Measurements from ENCODE around the gene SLC2A1.
A peak's percentile ranks its signal among the peaks of the same experiment; 100 is the strongest.

Gene SLC2A1

DNA sequence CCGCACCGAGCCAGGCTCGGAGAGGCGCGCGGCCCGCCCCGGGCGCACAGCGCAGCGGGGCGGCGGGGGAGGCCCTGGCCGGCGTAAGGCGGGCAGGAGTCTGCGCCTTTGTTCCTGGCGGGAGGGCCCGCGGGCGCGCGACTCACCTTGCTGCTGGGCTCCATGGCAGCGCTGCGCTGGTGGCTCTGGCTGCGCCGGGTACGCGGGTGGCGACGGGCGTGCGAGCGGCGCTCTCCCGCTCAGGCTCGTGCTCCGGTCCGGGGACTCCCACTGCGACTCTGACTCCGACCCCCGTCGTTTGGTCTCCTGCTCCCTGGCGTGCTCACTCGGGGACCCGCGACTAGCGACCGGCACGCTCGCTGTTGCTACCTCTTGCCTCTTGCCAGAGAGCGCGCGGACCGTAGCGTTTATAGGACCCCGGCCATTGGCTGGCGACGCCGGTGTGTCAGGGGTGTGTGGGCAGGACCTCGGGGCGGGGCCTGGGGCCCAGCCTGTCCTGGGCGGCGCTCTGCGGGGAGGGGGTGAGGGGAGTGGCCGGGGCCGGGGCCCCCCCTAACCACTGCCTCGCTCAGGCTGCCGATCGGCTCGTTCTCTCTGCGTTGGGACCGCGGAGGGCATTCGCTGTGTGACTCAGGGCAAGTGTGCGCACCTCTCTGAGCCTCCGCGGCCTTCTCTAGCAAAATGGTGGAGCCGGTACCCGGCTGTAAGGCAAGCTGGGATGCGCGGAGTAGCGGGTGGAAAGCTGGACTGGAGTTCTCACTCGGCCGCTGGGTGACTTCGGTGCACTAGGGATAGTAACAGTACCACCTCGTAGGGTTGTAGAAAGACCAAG, at the start of gene SLC2A1:
TSS of gene SLC2A1 (minus strand) at position 381 of the 832 bp plus-strand sequence. CDS start at position 164, 217 bp downstream.
- peak; percentile 97 for DNase-seq (ENCODE audit: low spot score)

GRCh38 chr1:43007377-43008114, 48.9 kb upstream of the SLC2A1 start:
- DNase-seq (ENCODE audit: low spot score) = no peak

GRCh38 chr1:43005460-43006361, 47.0 kb upstream of the SLC2A1 start:
- no peak for DNase-seq (ENCODE audit: low spot score)

DNA sequence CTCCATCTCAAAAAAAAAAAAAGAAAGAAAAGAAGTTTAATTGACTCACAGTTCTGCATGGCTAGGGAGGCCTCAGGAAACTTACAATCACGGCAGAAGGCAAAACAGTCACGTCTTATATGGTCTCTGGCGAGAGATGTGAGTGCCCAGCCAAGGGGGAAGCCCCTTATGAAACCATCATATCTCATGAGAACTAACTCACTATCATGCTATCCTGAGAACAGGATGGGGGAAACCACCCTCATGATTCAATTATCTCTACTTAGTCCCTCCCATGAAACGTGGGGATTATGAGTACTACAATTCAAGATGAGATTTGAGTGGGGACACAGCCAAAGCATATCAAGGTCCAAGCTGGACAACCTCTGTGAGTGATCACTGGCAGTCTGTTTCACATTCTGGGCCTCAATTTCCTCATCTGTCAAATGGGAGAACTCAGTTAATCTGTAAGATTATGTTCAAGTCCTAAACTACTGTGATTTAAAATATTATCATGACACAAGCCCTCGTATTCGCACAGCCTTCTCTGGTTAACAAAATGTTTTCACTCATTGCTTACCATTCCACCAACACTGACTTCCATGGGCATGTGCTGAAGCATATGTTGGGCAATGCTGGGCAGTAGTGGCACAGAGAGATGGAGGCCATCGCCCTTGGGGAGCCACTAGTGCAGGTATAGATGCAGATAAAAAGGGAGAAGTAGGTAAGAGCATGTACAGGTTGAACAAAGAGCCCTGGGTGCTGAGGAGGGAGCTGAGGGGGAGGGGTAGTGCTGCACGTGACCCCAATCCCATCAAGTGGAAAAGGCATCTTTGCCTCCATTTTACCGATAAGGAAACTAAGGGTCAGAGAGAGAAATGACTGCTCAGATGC, 46.2 kb upstream of the SLC2A1 start:
- DNase-seq (ENCODE audit: low spot score) = no peak

DNA sequence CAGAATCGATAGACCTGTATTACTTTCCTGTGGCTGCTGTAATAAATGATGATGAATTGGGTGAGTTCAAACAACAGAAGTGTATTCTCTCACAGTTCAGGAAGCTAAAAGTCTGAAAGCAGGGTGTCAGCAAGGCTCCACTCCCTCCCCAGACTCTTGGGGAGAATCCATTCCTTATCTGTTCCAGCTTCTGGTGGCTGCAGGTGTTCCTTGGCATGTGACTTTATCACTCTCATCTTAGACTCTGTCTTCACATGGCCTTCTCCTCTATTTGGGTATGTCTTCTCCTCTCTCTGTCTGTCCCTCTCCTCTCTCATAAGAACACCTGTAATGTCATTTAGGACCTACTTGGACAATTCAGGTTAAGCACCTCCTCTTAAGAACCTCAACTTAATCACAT, 44.1 kb upstream of the SLC2A1 start:
- DNase-seq (ENCODE audit: low spot score) = no peak

- DNase-seq (ENCODE audit: low spot score) = no peak
These were observed 43.4 kb upstream of the SLC2A1 start for GRCh38 chr1:43002116-43002515.

DNA sequence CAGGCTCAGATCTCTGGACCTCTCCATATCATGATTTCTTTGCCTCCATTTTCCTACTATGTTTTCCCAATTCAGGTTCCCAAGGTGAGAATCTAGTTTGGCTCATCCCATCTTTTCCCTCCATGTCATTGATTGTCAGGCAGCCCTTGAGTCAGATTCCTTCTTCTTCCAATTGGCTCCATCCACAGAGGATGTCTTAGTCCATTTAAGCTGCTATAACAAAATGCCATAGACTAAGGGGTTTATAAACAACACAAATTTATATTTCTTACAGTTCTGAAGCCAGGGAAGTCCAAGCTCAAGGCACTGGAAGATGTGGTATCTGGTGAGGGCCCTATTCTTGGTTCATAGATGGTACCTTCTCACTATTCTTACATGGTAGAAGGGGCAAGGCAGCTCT, 42.8 kb upstream of the SLC2A1 start:
- DNase-seq (ENCODE audit: low spot score) = no peak

DNA sequence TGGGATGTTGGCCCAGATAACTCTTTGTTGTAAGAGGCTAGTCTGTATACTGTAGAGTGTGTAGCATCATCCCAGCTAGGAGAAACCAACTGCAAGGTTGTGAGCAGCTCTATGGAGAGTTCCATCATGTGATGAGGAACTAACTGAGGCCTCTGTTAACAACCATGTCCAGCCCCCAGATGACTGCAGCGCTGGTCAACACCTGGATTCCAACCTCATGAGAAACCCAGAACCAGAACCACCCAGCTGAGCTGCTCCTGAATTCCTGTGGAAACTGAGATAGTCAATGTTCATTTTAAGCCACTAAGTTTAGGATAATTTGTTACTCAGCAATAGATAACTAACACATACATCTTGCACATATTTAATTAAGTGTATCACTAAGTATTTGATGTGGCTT, 41.6 kb upstream of the SLC2A1 start:
- no peak for DNase-seq (ENCODE audit: low spot score)

DNA sequence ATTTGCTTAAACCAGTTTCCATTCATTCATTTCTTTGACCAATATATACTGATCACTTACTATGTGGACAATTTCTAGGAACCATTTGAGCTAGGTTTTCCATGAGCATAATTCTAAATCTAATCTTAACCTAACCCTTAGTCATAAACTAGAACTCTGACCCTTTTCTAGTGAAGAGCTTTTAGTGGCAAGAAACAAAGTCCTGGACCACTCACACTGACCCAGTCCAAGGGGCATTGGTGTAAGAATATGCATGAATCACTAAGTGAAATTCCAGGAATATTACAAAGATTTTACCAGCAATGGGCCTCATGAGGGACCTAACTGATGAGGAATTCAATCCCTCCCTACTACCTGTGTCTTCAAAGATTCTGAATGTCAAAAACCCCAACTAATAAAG, 40.6 kb upstream of the SLC2A1 start:
- DNase-seq (ENCODE audit: low spot score) = peak; percentile 39

DNA sequence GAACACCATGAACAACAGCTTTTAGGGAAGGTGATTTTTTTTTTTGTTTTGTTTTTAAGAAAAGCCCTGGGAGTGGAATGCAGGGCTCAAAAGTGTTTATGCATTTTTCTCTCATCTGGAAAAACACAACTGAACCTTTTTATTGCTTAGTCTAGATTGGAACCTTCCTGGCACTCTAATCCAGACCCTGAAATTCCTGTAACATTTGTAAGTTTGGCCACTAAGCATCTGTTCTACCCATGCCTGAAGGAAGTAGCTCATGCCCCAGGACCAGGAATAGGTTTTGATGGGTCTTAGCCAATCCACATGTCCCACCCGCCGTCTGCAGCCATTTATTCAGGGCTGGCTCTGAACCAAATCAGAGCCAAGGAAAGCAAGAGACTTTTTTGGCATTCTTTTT, 39.7 kb upstream of the SLC2A1 start:
- DNase-seq (ENCODE audit: low spot score) = peak; percentile 64

GRCh38 chr1:42996384-42996970, 37.8 kb upstream of the SLC2A1 start:
- no peak for DNase-seq (ENCODE audit: low spot score)

- no peak for DNase-seq (ENCODE audit: low spot score)
These were observed 35.0 kb upstream of the SLC2A1 start for GRCh38 chr1:42993502-42994136.

GRCh38 chr1:42992054-42992571, 33.4 kb upstream of the SLC2A1 start:
- DNase-seq (ENCODE audit: low spot score) = no peak

- no peak for DNase-seq (ENCODE audit: low spot score)
These were observed 32.2 kb upstream of the SLC2A1 start for GRCh38 chr1:42990757-42991346.

DNA sequence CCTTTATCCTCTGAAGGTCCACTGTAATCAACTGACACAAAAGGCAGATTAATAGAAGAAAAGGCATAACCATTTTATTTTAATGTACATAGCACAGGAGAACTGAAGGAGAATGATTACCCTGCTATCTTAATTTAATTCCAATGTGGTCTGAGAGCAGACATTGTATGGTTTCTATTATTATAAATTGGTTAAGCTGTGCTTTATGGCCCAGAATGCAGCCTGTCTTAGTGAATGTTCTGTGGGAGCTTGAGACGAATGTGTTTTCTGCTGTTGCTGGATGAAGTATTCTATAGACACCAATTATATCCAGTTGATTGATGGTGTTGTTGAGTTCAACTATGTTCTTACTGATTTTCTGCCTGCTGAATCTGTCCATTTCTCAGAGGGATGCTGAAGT, 25.0 kb upstream of the SLC2A1 start:
- no peak for DNase-seq (ENCODE audit: low spot score)

- DNase-seq (ENCODE audit: low spot score) = no peak
These were observed 24.6 kb upstream of the SLC2A1 start for GRCh38 chr1:42983253-42983652.

DNA sequence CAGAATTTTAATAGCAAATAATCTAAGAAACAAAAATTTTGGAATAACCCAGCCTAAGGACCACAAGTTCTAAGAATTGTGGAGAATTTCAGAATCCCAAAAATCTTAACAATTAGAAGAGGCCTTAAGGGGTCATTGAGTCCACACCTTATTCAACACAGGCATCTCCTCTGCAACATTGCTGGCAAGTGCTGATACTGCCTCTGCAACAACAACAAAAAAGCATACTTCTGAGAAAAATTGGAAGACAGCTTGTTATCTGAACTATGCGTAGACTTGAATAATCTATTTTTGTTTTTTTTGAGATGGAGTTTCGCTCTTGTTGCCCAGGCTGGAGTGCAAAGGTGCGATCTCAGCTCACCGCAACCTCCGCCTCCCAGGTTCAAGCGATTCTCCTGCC, 24.0 kb upstream of the SLC2A1 start:
- no peak for DNase-seq (ENCODE audit: low spot score)

- DNase-seq (ENCODE audit: low spot score) = no peak
These were observed 23.2 kb upstream of the SLC2A1 start for GRCh38 chr1:42981871-42982270.

DNA sequence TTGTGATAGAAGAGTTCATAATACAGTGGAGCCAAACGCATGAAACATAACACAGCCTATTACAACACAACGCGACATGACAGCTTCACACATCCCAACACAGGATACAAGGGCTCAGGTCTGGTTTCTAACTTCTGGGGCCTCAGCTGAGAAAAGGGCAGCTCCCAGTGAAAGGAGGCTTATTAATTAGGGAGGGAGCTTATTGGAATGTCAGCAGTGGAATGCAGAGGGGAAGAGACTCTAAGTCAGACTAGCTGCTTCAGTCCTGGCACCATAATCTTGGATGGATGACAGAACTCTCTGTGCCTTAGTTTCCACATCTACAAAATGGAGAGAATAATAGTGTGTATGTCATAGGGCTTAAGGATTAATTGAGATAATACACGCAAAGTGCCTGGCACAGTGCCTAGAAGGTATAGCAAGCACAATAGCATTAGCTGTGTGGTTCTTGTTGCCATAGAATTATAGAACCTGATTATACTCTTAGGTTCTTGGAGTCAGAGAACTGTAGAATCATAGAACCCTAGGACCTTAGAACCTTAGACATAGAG, 22.7 kb upstream of the SLC2A1 start:
- DNase-seq (ENCODE audit: low spot score) = no peak

Data from AG08396 (cell line).